ENCODE results near the gene TJP2. TPM values are rescaled to one million over a fixed set of nuclear protein-coding genes. Genes with fewer than 3 reads are reported as not detected.

The TJP2 gene
- total RNA-seq, 1 donor from 2014 or later = 35.5 TPM

GRCh38 chr9:69188975-69189374 is 14.9 kb downstream of the TJP2 start:
- Histone ChIP-seq H3K9me3 (ENCODE audit: low read depth) (no peaks in the 10 kb centered on the region), H3K4me1 (peaks cover 18% of the 10 kb centered on the region), H2AFZ (replicated peaks) (no peak overlapping the region), H3F3A (ENCODE audit: low read depth) (no peaks in the 10 kb centered on the region), H3K4me3 (no peak overlapping the region), H3K9ac (no peak overlapping the region), H3K79me2 (ENCODE audit: low read depth) (peaks cover 10% of the 10 kb centered on the region), H3K4me2 (no peak overlapping the region), H4K20me1 (ENCODE audit: low read depth) (no peaks in the 10 kb centered on the region), H3K27me3 (no peaks in the 10 kb centered on the region), H3K27ac (no peak overlapping the region), H3K36me3 (no peaks in the 10 kb centered on the region)
- H3K36me3 Mint-ChIP-seq = no peaks in the 10 kb centered on the region
- H3K27ac Mint-ChIP-seq = no peak overlapping the region
- H3K4me3 Mint-ChIP-seq = no peak overlapping the region
- TF ChIP-seq EZH2 (IDR thresholded peaks at IDR 0.05) (no peak), EZH2phosphoT487 (IDR thresholded peaks at IDR 0.05) (no peak)
- TF ChIP-seq, protein P1, sequence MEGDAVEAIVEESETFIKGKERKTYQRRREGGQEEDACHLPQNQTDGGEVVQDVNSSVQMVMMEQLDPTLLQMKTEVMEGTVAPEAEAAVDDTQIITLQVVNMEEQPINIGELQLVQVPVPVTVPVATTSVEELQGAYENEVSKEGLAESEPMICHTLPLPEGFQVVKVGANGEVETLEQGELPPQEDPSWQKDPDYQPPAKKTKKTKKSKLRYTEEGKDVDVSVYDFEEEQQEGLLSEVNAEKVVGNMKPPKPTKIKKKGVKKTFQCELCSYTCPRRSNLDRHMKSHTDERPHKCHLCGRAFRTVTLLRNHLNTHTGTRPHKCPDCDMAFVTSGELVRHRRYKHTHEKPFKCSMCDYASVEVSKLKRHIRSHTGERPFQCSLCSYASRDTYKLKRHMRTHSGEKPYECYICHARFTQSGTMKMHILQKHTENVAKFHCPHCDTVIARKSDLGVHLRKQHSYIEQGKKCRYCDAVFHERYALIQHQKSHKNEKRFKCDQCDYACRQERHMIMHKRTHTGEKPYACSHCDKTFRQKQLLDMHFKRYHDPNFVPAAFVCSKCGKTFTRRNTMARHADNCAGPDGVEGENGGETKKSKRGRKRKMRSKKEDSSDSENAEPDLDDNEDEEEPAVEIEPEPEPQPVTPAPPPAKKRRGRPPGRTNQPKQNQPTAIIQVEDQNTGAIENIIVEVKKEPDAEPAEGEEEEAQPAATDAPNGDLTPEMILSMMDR (IDR thresholded peaks at IDR 0.05) = no peak
- H3K27me3 Mint-ChIP-seq (ENCODE audit: insufficient read depth, low read depth) = peaks cover 4% of the 10 kb centered on the region
- peaks cover 21% of the 10 kb centered on the region for H3K4me1 Mint-ChIP-seq
- H3K9me3 Mint-ChIP-seq = no peaks in the 10 kb centered on the region
- no peak for DNase-seq (ENCODE audit: low spot score)

- no peaks in the 10 kb centered on the region for H3K36me3 ChIP-seq
- H3K27me3 ChIP-seq = no peaks in the 10 kb centered on the region
- Mint-ChIP-seq H3K4me1 (peaks cover 26% of the 10 kb centered on the region), H3K27me3 (ENCODE audit: insufficient read depth, low read depth) (peaks cover 4% of the 10 kb centered on the region), H3K4me3 (no peak overlapping the region), H3K9me3 (no peaks in the 10 kb centered on the region), H3K27ac (no peak overlapping the region), H3K36me3 (no peaks in the 10 kb centered on the region)
- DNase-seq (ENCODE audit: low spot score) = no peak
- H2AFZ ChIP-seq (replicated peaks) = no peak overlapping the region
- H3K4me2 ChIP-seq = no peak overlapping the region
- no peaks in the 10 kb centered on the region for H3K9me3 ChIP-seq (ENCODE audit: low read depth)
- no peaks in the 10 kb centered on the region for H3F3A ChIP-seq (ENCODE audit: low read depth)
- no peak overlapping the region for H3K27ac ChIP-seq
- TF ChIP-seq, protein P1 (IDR thresholded peaks at IDR 0.05) = no peak
- TF ChIP-seq EZH2phosphoT487 (IDR thresholded peaks at IDR 0.05) (no peak), EZH2 (IDR thresholded peaks at IDR 0.05) (no peak)
- no peak overlapping the region for H3K4me3 ChIP-seq
- peaks cover 23% of the 10 kb centered on the region for H3K79me2 ChIP-seq (ENCODE audit: low read depth)
- H4K20me1 ChIP-seq (ENCODE audit: low read depth) = no peaks in the 10 kb centered on the region
- no peak overlapping the region for H3K9ac ChIP-seq
- H3K4me1 ChIP-seq = peaks cover 18% of the 10 kb centered on the region
These were observed 16.2 kb downstream of the TJP2 start for GRCh38 chr9:69190086-69190862.

- Histone ChIP-seq H3K36me3 (no peaks in the 10 kb centered on the region), H3F3A (ENCODE audit: low read depth) (no peaks in the 10 kb centered on the region), H3K4me1 (peaks cover 18% of the 10 kb centered on the region), H3K4me2 (no peak overlapping the region), H3K4me3 (no peak overlapping the region), H3K27me3 (no peaks in the 10 kb centered on the region), H2AFZ (replicated peaks) (no peak overlapping the region), H3K79me2 (ENCODE audit: low read depth) (peaks cover 27% of the 10 kb centered on the region), H4K20me1 (ENCODE audit: low read depth) (no peaks in the 10 kb centered on the region), H3K9ac (no peak overlapping the region), H3K27ac (no peak overlapping the region), H3K9me3 (ENCODE audit: low read depth) (no peaks in the 10 kb centered on the region)
- no peaks in the 10 kb centered on the region for H3K9me3 Mint-ChIP-seq
- H3K4me1 Mint-ChIP-seq = peaks cover 26% of the 10 kb centered on the region
- no peak overlapping the region for H3K4me3 Mint-ChIP-seq
- TF ChIP-seq EZH2phosphoT487 (IDR thresholded peaks at IDR 0.05) (no peak), EZH2 (IDR thresholded peaks at IDR 0.05) (no peak)
- TF ChIP-seq, protein P1 (IDR thresholded peaks at IDR 0.05) = no peak
- H3K27me3 Mint-ChIP-seq (ENCODE audit: insufficient read depth, low read depth) = peaks cover 4% of the 10 kb centered on the region
- no peaks in the 10 kb centered on the region for H3K36me3 Mint-ChIP-seq
- no peak overlapping the region for H3K27ac Mint-ChIP-seq
- no peak for DNase-seq (ENCODE audit: low spot score)
These were observed 16.7 kb downstream of the TJP2 start for GRCh38 chr9:69190863-69191181.

All from neural progenitor cell (in vitro differentiated cells).